ENCODE data around the gene PJVK. TPM values are rescaled to one million over a fixed set of nuclear protein-coding genes. Genes with fewer than 3 reads are reported as not detected.

PJVK gene
- total RNA-seq, 1 experiment from 2014 or later = 2.5 TPM

GRCh38 chr2:178426388-178426787, 24.8 kb upstream of the PJVK start:
- Mint-ChIP-seq H3K4me1 (no peaks in the 10 kb centered on the region), H3K36me3 (peaks cover 37% of the 10 kb centered on the region), H3K27ac (no peak overlapping the region), H3K27me3 (ENCODE audit: low read depth) (no peaks in the 10 kb centered on the region; the same call in 1 of the 2 replicates), H3K4me3 (no peak overlapping the region), H3K9me3 (peaks cover 19% of the 10 kb centered on the region)
- CTCF ChIA-PET = interaction anchor here (0.6 kb wide), 1 partner anchor 11 kb away, joined by 3 read pairs; no protein-coding TSS in a partner anchor
- DNase-seq (ENCODE audit: low spot score) (no peak), ATAC-seq (no peak)
- POLR2A ChIA-PET = no interaction called here
- TF ChIP-seq GTF2I (CRISPR knock-in tag; conservative IDR thresholded peaks at IDR 0.05) (no peak), KAT7 (CRISPR knock-in tag; IDR thresholded peaks at IDR 0.05; ENCODE audit: borderline replicate concordance) (no peak), ZNF317 (CRISPR knock-in tag; IDR thresholded peaks at IDR 0.05; ENCODE audit: borderline replicate concordance, low read depth) (no peak), RELA (CRISPR knock-in tag; IDR thresholded peaks at IDR 0.05; ENCODE audit: borderline replicate concordance) (no peak)

- ATAC-seq = no peak
- no peaks in the 10 kb centered on the region for H3K4me1 Mint-ChIP-seq
- H3K27ac Mint-ChIP-seq = no peak overlapping the region
- DNase-seq (ENCODE audit: low spot score) = no peak
- ChIA-PET CTCF (interaction anchor here (2.4 kb wide), 1 partner anchor 13 kb away, joined by 18 read pairs; no protein-coding TSS in a partner anchor), POLR2A (no interaction called here)
- H3K36me3 Mint-ChIP-seq = peaks cover 47% of the 10 kb centered on the region
- peaks cover 6% of the 10 kb centered on the region for H3K27me3 Mint-ChIP-seq (ENCODE audit: low read depth)
- no peak overlapping the region for H3K4me3 Mint-ChIP-seq
- H3K9me3 Mint-ChIP-seq = peaks cover 19% of the 10 kb centered on the region
- no peak for TF ChIP-seq MAX (CRISPR knock-in tag; IDR thresholded peaks at IDR 0.05)
- TF ChIP-seq HMGA2 (CRISPR knock-in tag; IDR thresholded peaks at IDR 0.05) = no peak
- no peak for TF ChIP-seq E2F4 (CRISPR knock-in tag; IDR thresholded peaks at IDR 0.05; ENCODE audit: borderline replicate concordance, low read depth)
- no peak for TF ChIP-seq NR1H2 (CRISPR knock-in tag; IDR thresholded peaks at IDR 0.05)
- TF ChIP-seq AFF4 (CRISPR knock-in tag; IDR thresholded peaks at IDR 0.05; ENCODE audit: borderline replicate concordance) = no peak
- TF ChIP-seq RORB (CRISPR knock-in tag; IDR thresholded peaks at IDR 0.05) = no peak
- no peak for TF ChIP-seq ETV6 (CRISPR knock-in tag; IDR thresholded peaks at IDR 0.05)
- TF ChIP-seq FOXP4 (CRISPR knock-in tag; IDR thresholded peaks at IDR 0.05) = no peak
- TF ChIP-seq ZNF263 (CRISPR knock-in tag; IDR thresholded peaks at IDR 0.05; ENCODE audit: low read depth) = no peak
- TF ChIP-seq ZNF232 (CRISPR knock-in tag; IDR thresholded peaks at IDR 0.05) = no peak
- no peak for TF ChIP-seq EMX1 (CRISPR knock-in tag; IDR thresholded peaks at IDR 0.05)
- TF ChIP-seq ZNF532 (CRISPR knock-in tag; IDR thresholded peaks at IDR 0.05; ENCODE audit: borderline replicate concordance) = no peak
- TF ChIP-seq ZNF281 (CRISPR knock-in tag; IDR thresholded peaks at IDR 0.05) = no peak
- TF ChIP-seq CREM (CRISPR knock-in tag; IDR thresholded peaks at IDR 0.05) = no peak
- TF ChIP-seq USF1 (CRISPR knock-in tag; IDR thresholded peaks at IDR 0.05) = no peak
- no peak for TF ChIP-seq ZNF317 (CRISPR knock-in tag; IDR thresholded peaks at IDR 0.05; ENCODE audit: borderline replicate concordance, low read depth)
Measured at GRCh38 chr2:178427458-178427857, 23.7 kb upstream of the PJVK start.

Measured in WTC11 (cell line).